ENCODE measurements around the gene RPH3AL.
A peak's percentile ranks its signal among the peaks of the same experiment; 100 is the strongest.

RPH3AL gene

DNA sequence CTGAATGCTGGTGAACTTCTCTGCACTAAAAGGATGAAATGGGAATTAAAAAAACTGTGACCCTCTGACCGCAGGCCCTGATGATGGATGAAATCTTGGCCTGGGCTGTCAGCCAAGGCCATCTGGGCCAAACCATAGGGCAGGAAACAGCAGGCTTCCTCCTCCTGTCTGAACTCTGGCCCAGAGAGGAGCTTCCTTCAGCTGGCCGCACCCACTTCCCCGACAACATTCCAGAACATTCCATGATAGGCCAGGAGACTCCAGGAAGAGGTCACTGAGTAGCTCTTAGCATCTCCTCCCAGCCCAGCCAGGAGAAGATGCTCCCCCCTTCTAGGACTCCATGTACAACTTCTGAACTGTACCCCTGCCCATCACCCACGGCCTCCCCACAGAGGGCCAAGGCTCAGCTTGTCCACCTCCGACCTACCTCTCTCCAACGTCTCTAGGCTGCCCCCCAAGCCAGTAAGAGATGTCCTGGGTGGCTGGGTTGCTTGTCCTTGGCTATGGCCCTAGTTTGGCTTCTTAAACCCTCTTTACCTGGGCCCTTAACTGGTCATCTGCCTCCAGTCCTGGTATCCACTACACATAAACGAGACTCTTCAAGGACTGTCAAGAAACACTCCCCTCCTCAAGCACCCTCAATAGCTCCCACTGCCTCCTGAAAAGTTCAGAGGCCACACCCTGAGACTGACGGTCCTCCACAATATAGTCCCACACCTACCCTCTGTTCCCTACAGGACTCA is 1.7 kb downstream of the RPH3AL start:
- DNase-seq = no peak

GRCh38 chr17:349666-350065 is 2.9 kb downstream of the RPH3AL start:
- DNase-seq = no peak

- no peak for DNase-seq
Measured at GRCh38 chr17:348692-349425, 3.7 kb downstream of the RPH3AL start.

- no peak for DNase-seq
Measured at GRCh38 chr17:348012-348411, 4.6 kb downstream of the RPH3AL start.

DNA sequence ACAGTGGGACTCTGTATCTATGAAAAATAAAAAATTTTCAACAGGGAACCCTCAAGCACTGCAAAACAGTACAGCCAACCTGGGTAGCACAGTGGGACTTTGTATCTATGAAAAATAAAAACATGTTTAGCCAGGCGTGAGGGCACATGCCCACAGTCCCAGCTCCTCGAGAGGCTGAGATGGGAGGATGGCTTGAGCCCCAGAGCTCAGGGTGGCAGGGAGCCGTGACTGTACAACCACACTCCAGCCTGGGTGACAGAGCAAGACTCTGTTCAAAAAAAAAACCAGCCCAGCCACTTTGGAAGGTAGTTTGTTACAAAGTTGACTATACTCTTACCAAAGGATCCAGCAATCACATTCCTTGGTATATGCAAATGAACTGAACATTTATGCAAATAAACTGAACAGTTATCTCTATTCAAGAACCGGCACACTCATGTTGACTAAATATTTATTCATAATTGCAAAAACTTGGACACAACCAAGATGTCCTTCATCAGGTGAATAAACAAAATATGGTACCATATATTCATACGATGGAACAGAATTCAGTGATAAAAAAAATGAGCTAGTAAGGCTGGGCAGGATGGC is 5.2 kb downstream of the RPH3AL start:
- DNase-seq = no peak

DNA sequence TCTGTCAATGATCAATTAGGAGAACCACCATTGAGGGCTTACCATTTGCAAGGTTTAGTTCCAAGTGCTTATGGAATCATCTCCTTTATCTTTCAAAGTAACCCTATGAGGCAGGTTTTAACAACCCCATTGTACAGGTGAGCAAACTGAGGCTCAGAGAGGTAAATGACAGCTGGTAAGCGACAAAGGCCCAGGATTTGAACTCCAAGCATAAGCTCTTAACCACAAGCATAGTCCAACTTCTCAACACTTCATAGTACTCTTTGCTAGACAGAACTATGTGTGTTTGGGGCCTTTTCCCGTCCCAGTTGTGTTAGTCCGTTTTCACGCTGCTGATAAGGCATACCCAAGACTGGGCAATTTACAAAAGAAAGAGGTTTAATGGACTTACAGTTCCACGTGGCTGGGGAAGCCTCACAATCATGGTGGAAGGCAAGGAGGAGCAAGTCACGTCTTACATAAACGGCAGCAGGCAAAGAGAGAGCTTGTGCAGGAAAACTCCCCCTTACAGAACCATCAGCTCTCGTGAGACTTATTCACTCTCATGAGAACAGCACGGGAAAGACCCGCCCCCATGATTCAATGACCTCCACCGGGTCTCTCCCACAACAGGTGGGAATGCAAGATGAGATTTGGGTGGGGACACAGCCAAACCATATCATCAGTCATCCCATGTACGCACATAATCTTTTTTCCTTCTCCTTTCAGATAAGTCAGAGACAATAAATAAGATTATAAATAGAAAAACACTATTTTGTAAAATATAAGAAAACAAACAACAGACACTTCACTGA is 6.4 kb downstream of the RPH3AL start:
- DNase-seq = no peak

- no peak for DNase-seq
Measured at GRCh38 chr17:345261-345660, 7.3 kb downstream of the RPH3AL start.

GRCh38 chr17:343875-344752 is 8.5 kb downstream of the RPH3AL start:
- no peak for DNase-seq

GRCh38 chr17:343211-343610 is 9.4 kb downstream of the RPH3AL start:
- DNase-seq = no peak

DNA sequence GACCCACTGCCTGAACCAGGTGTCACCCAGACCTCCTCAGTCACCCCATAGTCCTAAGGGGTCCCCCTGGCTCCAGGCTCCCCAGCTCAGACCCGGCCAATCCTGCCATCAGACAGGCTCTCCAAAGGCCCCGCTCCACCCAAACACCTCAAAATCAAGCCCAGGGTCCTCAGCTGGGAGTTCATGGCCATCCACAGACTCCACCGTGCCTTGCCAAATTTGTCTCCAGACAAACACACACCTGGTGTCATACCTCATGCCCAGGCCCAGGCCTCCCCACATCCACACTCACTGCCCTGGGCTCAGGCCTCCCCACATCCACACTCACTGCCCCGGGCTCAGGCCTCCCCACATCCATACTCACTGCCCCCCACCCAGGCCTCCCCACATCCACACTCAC is 12.5 kb downstream of the RPH3AL start:
- DNase-seq = no peak

DNA sequence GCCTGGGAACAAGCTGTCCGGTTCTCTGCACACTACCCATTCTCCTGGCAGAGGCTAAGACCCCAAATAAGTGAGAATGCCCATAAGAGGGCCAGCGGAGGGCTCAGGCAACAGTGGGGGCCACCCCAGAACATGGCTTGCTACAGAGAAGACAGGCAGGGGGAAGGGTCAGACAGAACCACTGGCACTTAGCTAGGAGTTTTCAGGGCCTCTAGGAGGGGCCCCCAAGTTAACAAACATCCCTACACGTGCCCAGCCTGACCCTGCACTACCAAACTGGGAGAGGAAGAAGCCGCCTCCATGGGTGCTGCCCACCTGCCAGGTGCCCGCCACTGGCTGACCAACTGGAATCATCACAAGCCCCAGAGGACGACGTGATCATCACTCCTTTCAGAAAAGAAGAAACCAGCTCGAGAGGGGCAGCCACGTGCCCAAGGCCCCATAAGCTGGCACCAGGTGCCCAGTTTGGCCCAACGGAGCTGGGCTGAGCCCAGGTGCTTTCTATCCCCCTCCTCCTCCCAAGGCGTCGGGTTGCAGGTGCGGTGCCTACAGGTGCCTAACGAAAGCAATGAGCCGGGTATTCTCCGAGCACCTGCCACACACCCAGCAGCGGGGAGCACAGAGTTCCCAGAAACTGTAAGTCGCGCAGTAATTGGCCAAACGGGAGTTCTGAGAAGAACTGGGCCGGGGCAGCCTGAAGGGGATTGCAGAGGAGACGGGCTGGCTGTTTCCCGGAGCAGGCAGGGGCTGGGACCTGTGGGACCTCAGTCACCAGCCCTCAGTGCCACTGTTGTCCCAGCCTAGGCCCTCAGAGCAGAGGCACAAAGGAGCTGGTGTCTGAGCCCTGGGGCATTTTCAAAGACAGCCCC is 13.2 kb downstream of the RPH3AL start:
- peak; percentile 78 for DNase-seq

DNA sequence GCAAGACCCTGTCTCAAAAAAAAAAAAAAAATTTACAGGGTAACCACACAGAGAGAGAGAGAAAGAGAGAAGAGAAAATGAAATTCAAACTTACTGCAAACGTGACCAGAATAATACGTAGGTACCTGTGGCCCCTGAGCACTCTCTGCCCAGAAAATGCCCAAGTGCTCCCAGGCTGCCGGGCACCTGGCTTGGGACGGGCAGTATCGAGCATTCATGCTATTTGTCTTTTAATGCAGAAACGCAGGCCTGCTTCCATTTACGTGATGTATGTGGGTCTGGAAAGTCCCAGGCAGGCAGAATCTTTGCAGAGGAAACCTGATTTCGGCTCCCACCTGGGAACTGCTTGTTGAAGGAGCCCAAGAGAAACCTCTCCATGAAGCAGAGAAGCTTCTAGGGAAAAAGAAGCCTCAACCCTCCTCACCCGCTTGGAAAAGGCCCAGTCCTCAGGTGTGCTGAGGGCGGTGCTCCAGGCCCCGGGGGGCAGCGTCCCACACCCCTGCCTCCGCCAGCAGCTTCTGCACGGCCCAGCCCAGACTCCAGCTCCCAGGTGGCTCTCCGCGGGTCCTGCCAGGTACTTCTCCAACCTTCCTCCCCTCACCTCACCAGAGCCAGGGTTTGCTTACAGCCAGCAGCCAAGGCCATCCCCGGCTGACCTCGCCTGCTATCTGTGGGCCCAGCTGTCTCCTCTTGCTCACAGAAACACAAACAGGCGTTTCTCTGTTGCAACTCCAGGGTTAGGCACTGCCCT is 14.0 kb downstream of the RPH3AL start:
- DNase-seq = peak; percentile 40

GRCh38 chr17:337866-338265 is 14.7 kb downstream of the RPH3AL start:
- peak; percentile 36 for DNase-seq

- no peak for DNase-seq
Measured at GRCh38 chr17:337453-337852, 15.2 kb downstream of the RPH3AL start.

- DNase-seq = no peak
Measured at GRCh38 chr17:337022-337420, 15.6 kb downstream of the RPH3AL start.

DNA sequence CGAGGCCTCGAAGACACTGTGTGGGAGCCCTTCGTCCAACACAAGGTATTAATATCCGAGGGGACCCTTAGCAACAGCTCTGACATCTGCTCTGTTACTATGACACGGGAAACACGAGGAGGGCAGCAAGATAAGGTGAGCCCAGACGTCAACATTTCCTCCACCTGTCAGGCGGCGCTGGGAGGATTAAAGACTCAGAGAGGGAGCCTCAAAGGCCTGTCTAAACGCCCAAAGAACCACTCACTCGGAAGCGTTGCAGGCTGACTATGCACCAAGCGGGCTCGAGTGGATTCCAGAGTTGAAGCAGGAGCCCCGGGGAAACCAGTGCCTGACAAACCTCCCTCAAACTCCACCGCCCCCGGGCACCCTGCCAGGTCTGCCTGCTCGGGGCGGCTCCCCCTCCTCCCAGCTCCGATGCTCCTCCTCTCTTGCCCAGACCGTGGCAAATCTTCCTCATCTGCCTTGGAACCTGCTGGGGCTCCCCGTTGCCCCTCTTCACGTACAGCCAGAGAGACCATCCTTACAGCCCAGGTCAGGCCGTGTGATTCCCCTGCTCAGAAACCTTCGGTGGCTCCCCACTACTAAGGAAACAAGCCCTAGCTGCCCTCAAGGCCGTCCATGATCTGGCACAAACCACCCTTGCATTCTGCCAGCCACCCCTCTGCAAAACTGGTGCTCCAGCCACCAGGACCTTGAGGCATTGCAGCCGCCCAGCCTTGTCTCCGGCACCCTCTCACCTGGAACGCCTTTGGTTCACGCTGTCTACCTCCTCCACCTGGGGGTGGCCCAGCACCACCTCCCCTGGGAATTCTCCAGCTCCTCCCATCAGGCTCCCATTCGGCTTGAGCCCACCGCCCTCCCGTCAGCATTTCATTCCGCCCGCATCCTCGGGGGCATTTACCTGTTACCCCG is 16.2 kb downstream of the RPH3AL start:
- DNase-seq = peak; percentile 93

DNA sequence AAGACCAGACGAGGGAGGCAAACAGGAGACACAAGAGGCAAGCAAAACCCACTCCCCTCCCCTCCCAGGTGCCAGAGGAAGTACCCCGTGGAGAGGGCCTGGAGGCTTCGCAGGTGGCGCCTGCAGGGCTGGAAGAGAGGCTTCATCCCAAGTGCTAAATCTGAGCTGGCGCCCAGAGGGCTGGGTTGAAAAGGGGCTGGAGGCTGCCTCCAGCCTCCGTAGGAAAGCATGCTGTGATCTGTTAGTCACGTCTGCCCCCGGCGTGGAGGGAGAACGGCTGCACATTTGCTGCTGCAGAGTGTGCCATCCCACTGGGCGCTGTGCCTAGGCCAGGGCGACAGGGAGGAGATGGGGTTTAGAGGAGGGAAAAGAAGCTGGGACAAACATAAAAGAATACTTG is 16.9 kb downstream of the RPH3AL start:
- DNase-seq = peak; percentile 41

DNA sequence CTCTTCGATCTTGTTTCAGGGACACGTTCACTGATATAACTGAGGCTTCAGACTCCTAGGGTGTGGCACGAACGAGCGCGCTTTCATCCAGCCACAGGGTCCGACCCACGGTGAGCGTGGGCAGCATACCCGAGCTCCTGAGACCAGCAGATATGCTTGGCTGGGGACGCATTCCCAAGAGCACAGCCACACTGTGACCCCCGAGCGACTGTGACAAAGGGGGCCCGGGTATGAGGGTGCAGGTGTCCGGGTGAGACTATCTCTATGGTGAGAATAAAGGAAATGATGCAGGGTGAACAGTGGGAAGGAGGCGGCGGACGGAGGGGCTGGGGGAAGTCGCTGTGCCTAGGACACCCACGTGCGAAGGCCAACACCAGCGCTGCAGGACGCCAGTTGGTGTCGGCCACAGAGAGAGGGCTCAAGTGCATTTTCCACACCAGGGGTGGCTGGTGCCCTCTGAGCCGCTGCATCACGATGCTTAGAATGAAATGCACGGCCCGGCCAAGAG is 17.6 kb downstream of the RPH3AL start:
- DNase-seq = no peak

All from NCI-H2171 treated with DMSO at 0.1 percent for 48 hours (cell line).